A673 (cell line): ENCODE measurements around the gene NOM1.

Source experiments
- CTCF ChIP-seq: fragments of 300-800, 200-600 bp; sonication (generic); conservative IDR thresholded peaks from 2 replicates; pipeline ENCODE4 v1.5.1; 2017; ENCODE audit warnings: low read depth, mild to moderate bottlenecking, antibody characterized with exemption, low read length, moderate library complexity, mixed read lengths
- EZH2 ChIP-seq: fragments of 200-600 bp; sonication (generic); IDR thresholded peaks from 2 replicates; pipeline ENCODE4 v1.6.1; 2017; ENCODE audit warnings: borderline replicate concordance, low read depth, mild to moderate bottlenecking, mixed read lengths, antibody characterized with exemption, low read length; ENCODE audit not compliant: poor library complexity, severe bottlenecking

- TF ChIP-seq CTCF (no peak), EZH2 (no peak)
Measured at GRCh38 chr7:156975620-156976019, 26.1 kb downstream of the NOM1 start.
